Ectodermal cell (in vitro differentiated cells): ENCODE data around the gene GTF3C1.

Source experiments
- H3K27ac ChIP-seq: 2 replicates; pipeline ENCODE4 v1.7.0; 2013; ENCODE audit warnings: mild to moderate bottlenecking, low read depth, low read length; ENCODE audit not compliant: insufficient read depth, poor library complexity, severe bottlenecking
- H3K27me3 ChIP-seq: 2 replicates; pipeline ENCODE4 v1.7.0; 2013; ENCODE audit warnings: mild to moderate bottlenecking, low read length; ENCODE audit not compliant: insufficient read depth, control insufficient read depth, poor library complexity, severe bottlenecking
- H3K36me3 ChIP-seq: one replicate; pipeline ENCODE4 v1.7.0; 2013; ENCODE audit warnings: low read length; ENCODE audit not compliant: control insufficient read depth, insufficient read depth
- H3K4me1 ChIP-seq: one replicate; pipeline ENCODE4 v1.7.0; 2013; ENCODE audit warnings: low read length; ENCODE audit not compliant: control insufficient read depth, insufficient read depth
- H3K4me3 ChIP-seq: 2 replicates; pipeline ENCODE4 v1.7.0; 2013; ENCODE audit warnings: low read depth, low read length, control low read depth; ENCODE audit not compliant: insufficient read depth
- H3K9me3 ChIP-seq: 2 replicates; pipeline ENCODE4 v1.7.0; 2013; ENCODE audit warnings: mild to moderate bottlenecking, low read length, moderate library complexity; ENCODE audit not compliant: control insufficient read depth
- WGBS, 2 experiments: methylation state at CpG; one replicate each; pipeline ENCODE4 v1.1.7; 2013; ENCODE audit warnings: missing lambda C conversion rate in 2 of 2; 5-methylcytosine and 5-hydroxymethylcytosine counted together

Gene GTF3C1

DNA sequence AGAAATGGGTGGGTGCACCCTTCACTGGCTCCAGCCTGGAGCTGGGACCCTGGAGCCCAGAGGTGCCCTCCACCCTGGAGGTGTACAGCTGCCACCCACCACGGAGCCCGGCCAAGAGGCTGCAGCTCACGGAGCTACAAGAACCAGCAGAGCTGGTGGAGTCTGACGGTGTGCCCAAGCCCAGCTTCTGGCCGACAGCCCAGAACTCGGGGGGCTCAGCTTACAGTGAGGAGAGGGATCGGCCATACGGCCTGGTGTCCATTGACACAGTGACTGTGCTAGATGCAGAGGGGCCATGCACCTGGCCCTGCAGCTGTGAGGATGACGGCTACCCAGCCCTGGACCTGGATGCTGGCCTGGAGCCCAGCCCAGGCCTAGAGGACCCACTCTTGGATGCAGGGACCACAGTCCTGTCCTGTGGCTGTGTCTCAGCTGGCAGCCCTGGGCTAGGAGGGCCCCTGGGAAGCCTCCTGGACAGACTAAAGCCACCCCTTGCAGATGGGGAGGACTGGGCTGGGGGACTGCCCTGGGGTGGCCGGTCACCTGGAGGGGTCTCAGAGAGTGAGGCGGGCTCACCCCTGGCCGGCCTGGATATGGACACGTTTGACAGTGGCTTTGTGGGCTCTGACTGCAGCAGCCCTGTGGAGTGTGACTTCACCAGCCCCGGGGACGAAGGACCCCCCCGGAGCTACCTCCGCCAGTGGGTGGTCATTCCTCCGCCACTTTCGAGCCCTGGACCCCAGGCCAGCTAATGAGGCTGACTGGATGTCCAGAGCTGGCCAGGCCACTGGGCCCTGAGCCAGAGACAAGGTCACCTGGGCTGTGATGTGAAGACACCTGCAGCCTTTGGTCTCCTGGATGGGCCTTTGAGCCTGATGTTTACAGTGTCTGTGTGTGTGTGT is 100.9 kb downstream of the GTF3C1 start:
- Histone ChIP-seq H3K36me3 (no peaks in the 10 kb centered on the region), H3K9me3 (peaks cover 2% of the 10 kb centered on the region), H3K4me3 (no peak overlapping the region), H3K27ac (no peak overlapping the region), H3K27me3 (no peaks in the 10 kb centered on the region), H3K4me1 (peaks cover 4% of the 10 kb centered on the region)
- 92 to 95% methylated on average over 19 of the region's 19 CpGs for WGBS, 2 experiments

DNA sequence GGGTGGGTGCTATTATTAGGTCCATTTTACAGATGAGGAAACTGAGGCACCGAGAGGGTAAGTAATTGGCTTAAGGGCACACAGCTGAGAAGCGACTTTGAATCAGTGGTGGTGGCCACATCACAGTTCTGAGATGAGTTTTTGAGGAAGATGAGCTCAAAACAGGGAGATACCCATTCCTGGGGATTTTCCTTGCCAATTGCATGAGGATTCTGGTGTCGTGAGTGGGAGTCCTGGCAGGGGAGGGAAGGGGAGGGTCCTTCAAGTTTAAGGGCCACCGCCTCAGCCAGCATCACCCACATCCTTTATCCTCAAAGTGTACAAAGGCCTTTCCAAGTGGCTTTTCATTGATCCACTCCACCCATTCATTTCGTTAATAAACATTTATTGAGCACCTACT is 102.4 kb downstream of the GTF3C1 start:
- WGBS, 2 experiments, result 90 to 97% methylated on average over 5 of the region's 5 CpGs
- Histone ChIP-seq H3K27ac (no peak overlapping the region), H3K36me3 (no peaks in the 10 kb centered on the region), H3K9me3 (peaks cover 2% of the 10 kb centered on the region), H3K4me3 (no peak overlapping the region), H3K4me1 (peaks cover 4% of the 10 kb centered on the region), H3K27me3 (no peaks in the 10 kb centered on the region)

DNA sequence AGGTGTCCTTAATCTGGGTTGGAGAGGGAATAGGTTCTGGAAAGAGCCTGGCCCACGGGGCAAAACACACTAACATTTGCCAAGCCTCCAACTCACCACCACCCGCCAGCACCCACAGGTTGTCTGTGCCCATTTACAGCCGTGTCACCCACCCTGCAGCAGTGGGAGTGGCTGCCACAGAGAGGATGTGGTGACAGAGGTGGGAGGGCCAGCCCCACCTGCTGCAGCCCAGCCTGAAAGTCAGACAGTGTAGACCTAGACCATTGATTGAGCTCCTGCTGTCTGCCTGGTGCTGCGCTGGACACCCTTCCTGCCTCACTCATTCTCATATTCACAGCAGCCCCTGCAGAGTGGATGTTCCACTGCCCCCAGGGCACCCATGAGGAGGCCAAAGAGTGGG is 103.0 kb downstream of the GTF3C1 start:
- Histone ChIP-seq H3K36me3 (no peaks in the 10 kb centered on the region), H3K4me3 (no peak overlapping the region), H3K27ac (no peak overlapping the region), H3K27me3 (no peaks in the 10 kb centered on the region), H3K4me1 (peaks cover 4% of the 10 kb centered on the region), H3K9me3 (peaks cover 2% of the 10 kb centered on the region)
- WGBS, 2 experiments, result 87 to 94% methylated on average over 3 to 4 of the region's 4 CpGs

DNA sequence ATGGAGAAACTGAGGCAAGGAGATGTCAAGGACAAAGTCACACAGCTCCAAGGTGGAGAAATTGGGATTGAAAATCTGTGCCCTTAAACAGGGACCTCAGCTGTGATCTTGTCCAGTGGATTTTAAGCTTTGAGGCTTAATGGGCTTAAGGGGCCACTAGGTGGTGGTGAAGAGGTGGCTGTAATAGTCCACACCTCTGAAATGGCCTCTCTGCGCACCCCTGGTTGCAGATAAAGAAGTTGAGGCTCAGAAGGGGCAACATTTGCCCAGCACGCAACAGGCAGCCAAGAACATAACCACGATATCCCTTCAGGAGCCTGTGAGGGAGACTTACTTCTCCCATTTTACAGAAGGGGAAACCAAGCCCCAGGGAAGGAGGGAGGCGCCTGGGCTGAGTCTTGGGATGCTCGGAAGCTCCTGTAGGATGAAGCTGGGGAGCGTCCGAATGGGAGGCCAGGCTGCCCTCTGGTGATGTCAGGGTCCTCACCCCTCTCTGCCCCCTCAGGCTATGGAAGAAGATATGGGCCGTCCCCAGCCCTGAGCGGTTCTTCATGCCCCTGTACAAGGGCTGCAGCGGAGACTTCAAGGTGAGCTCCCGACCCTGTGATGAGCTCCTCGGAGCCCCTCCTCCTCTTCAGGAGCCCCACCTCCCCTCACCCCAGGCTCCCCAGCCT is 104.1 kb downstream of the GTF3C1 start:
- 92 to 94% methylated on average over 12 of the region's 12 CpGs for WGBS, 2 experiments
- no peak overlapping the region for H3K4me3 ChIP-seq
- peaks cover 4% of the 10 kb centered on the region for H3K4me1 ChIP-seq

DNA sequence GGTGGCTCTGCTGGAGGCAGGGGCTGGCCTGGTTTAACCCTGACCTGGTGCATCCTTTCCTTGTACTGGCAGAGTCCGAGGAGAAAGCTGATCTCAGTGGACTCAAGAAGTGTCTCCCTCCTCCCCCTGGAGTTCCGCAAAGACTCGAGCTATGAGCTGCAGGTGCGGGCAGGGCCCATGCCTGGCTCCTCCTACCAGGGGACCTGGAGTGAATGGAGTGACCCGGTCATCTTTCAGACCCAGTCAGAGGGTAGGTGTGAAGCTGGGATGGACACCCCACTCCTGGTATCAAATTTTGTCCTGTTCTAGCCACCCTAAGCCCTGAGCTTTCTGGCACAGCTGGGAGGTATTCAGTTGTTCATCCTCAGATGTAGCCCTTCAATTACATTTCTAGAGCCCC is 105.2 kb downstream of the GTF3C1 start:
- 92 to 98% methylated on average over 5 of the region's 5 CpGs for WGBS, 2 experiments
- Histone ChIP-seq H3K36me3 (no peaks in the 10 kb centered on the region), H3K4me3 (no peak overlapping the region), H3K27me3 (no peaks in the 10 kb centered on the region), H3K27ac (no peak overlapping the region), H3K9me3 (peaks cover 2% of the 10 kb centered on the region), H3K4me1 (no peaks in the 10 kb centered on the region)

More for the DNA sequence above, 104.1 kb downstream of the GTF3C1 start:
- Histone ChIP-seq H3K27ac (no peak overlapping the region), H3K27me3 (no peaks in the 10 kb centered on the region), H3K36me3 (no peaks in the 10 kb centered on the region), H3K9me3 (peaks cover 2% of the 10 kb centered on the region)

DNA sequence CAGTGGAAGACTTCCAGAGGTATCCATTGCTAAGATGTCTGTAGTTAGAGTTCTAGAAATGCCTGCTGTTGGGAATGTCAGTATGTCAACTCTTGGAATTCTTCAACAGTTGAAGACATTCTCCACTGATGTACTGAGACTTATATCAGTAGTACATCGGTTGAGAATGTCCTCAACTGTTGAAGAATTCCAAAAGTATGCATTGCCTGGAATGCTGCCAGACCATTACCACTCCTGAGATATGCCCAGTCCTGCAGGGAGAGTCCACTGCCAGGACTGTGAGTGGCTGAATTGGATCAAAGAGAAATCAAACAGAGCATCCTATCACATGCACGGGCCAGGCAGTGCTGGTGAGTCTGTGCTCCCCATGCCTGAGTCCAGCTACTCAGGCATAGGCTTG is 105.7 kb downstream of the GTF3C1 start:
- Histone ChIP-seq H3K36me3 (no peaks in the 10 kb centered on the region), H3K4me1 (no peaks in the 10 kb centered on the region), H3K27me3 (no peaks in the 10 kb centered on the region), H3K27ac (no peak overlapping the region), H3K4me3 (no peak overlapping the region), H3K9me3 (peaks cover 2% of the 10 kb centered on the region)
- WGBS, 2 experiments, result 89 to 92% methylated on average over 2 of the region's 2 CpGs

DNA sequence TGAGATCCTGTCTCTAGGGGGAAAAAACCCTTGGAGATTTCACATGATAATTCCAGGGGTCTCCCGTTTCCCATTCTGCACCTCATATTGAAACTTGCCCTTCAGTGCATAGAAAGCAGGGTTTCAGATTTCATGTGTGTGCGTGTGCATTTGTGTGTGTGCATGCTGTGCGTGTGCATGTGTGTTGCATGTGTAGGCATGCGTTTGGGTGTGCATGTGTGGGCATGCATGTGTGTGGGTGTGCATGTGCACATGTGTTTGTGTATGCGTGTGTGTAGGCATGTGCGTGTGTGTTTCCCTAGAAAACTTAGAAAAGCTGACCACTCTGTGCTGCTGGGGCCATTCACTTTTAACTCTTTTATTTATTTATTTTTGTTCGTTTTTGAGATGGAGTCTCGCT is 107.7 kb downstream of the GTF3C1 start:
- Histone ChIP-seq H3K4me3 (no peak overlapping the region), H3K36me3 (no peaks in the 10 kb centered on the region), H3K9me3 (peaks cover 2% of the 10 kb centered on the region), H3K27me3 (no peaks in the 10 kb centered on the region), H3K4me1 (no peaks in the 10 kb centered on the region), H3K27ac (no peak overlapping the region)
- 90 to 94% methylated on average over 8 of the region's 8 CpGs for WGBS, 2 experiments

DNA sequence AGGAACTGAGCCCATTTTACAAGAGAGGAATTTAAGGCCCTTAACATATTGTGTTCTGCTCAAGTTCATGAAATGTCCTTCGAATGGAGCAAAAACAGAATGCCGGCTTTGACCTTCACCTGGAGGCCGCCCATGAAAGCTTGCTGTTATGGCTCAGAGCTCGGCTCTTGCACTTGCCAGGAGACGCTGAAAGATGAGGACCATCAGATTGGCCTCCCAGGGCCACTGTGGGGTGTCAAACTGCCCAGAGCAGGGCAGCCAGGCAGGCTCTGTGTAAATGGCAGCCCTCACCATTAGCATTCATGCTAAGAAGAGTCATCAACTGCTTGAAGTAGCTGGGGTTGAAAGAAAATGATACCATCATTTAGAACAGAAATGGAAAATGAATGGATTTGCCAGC is 108.4 kb downstream of the GTF3C1 start:
- no peak overlapping the region for H3K4me3 ChIP-seq
- H3K9me3 ChIP-seq, result peaks cover 2% of the 10 kb centered on the region
- WGBS, 2 experiments, result 91 to 92% methylated on average over 5 of the region's 5 CpGs
- H3K36me3 ChIP-seq, result no peaks in the 10 kb centered on the region
- no peaks in the 10 kb centered on the region for H3K4me1 ChIP-seq
- no peak overlapping the region for H3K27ac ChIP-seq
- H3K27me3 ChIP-seq, result no peaks in the 10 kb centered on the region

DNA sequence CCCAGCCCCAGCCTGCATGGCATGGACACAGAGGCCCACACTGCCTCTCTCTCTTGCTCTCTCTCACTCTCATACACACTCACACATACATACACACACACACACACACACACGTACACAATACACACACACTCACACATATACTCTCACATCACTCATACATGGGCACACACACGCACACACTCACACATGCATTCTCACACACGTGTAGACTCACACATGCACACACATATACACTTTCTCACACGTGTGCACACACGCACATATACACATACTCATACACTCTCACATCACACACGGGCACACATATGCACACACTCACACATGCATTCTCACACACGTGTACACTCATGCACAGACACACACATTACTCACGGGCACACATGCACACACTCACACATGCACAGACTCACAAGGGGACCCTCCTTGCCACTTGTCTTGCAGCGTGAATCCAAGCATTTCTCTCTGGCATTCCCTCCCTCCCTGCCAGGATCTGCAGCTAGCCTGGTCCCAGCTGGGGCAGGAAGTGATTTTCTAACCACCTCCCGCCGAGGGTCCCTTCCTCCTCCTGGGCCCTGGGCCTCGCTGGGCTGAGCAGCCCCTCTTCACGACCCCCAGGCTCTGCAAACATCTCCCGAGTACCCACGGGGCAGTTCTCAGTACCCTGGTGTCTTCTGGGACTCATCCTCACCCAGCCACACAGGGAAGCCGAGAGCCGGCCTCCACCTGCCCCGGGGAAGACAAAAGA is 110.3 kb downstream of the GTF3C1 start:
- H3K27ac ChIP-seq, result no peak overlapping the region
- no peaks in the 10 kb centered on the region for H3K4me1 ChIP-seq
- H3K9me3 ChIP-seq, result no peaks in the 10 kb centered on the region
- H3K27me3 ChIP-seq, result no peaks in the 10 kb centered on the region
- WGBS, 2 experiments, result 78 to 86% methylated on average over 18 of the region's 18 CpGs
- no peaks in the 10 kb centered on the region for H3K36me3 ChIP-seq
- no peak overlapping the region for H3K4me3 ChIP-seq

DNA sequence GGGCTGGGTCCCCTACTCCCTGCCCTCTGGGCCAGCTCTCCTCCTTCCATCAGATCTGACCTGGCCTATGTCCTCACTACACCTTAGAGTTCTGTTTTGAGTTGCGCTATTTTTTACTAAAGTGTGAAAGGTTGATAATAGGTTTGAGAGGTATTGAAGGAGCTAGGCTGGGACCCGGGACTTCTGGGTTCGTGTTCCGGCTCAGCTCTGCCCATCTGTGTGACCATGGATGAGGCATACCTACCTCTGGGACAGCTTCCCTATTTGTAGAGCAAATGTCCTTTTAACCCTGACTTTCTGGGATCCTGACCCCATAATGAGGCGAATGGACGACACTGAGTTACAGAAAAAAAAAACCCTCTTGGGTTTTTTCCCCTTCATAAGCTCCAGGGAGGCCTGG is 111.8 kb downstream of the GTF3C1 start:
- H3K36me3 ChIP-seq, result no peaks in the 10 kb centered on the region
- no peaks in the 10 kb centered on the region for H3K9me3 ChIP-seq
- 93 to 95% methylated on average over 6 of the region's 6 CpGs for WGBS, 2 experiments
- H3K27ac ChIP-seq, result no peak overlapping the region
- H3K27me3 ChIP-seq, result no peaks in the 10 kb centered on the region
- no peak overlapping the region for H3K4me3 ChIP-seq
- no peaks in the 10 kb centered on the region for H3K4me1 ChIP-seq
